Measurements from ENCODE around the gene MBTPS1.
"Not testable (repeated sequence)": the region's sequence is repeated elsewhere in the genome, so short reads cannot be mapped to it uniquely, and the experiment has no call there.

MBTPS1 gene

DNA sequence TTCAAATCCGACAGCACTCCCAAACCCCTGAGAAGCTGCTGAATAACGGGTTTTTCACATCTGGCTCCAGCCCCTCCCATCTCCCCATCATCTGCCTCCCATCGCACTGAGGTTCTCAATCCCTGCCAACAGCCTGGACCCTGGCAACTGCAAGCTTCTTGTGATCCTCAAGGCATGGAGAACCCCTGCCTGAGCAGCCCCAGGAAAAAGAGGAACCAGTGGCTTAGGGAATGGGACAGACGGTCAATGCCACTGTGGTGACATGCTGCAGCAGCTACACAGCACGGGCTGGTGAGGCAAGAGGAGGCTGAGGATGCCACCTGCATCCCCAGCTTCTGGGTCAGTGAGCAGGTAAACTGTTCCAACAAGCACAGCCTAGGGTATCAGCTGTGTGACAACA lies 3.3 kb upstream of the MBTPS1 start:
- TF ChIP-seq, protein P1, sequence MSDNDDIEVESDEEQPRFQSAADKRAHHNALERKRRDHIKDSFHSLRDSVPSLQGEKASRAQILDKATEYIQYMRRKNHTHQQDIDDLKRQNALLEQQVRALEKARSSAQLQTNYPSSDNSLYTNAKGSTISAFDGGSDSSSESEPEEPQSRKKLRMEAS (IDR thresholded peaks at IDR 0.05; ENCODE audit: low read depth, low read length) = no peak
- TF ChIP-seq POLR2A (IDR thresholded peaks at IDR 0.05; ENCODE audit: extremely low read depth, insufficient read length) (no peak), MYC (IDR thresholded peaks at IDR 0.05; ENCODE audit: low read depth, low read length) (no peak)
- TF ChIP-seq, protein P2, sequence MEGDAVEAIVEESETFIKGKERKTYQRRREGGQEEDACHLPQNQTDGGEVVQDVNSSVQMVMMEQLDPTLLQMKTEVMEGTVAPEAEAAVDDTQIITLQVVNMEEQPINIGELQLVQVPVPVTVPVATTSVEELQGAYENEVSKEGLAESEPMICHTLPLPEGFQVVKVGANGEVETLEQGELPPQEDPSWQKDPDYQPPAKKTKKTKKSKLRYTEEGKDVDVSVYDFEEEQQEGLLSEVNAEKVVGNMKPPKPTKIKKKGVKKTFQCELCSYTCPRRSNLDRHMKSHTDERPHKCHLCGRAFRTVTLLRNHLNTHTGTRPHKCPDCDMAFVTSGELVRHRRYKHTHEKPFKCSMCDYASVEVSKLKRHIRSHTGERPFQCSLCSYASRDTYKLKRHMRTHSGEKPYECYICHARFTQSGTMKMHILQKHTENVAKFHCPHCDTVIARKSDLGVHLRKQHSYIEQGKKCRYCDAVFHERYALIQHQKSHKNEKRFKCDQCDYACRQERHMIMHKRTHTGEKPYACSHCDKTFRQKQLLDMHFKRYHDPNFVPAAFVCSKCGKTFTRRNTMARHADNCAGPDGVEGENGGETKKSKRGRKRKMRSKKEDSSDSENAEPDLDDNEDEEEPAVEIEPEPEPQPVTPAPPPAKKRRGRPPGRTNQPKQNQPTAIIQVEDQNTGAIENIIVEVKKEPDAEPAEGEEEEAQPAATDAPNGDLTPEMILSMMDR (IDR thresholded peaks at IDR 0.05; ENCODE audit: low read depth, low read length) = no peak
- peak; percentile 40 for DNase-seq (ENCODE audit: low read depth)

DNA sequence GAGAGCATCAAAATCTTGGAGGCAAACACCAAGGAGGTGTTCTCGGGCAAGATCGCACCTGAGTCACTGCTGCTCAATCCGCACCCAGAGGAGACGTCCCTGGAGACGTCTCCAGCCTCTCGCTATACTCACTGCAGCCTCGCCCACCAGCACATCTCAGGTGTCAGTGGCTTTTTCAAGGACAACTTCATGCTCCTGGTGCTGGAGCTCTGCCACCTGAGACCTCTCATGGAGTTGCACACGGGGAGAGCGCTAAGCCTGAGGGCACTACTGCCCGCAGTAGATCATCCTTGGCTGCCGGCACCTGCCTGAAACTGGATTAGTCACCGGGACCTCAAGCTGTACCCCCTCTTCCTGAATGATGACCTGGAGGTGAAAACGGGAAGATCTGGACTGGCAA lies 2.6 kb upstream of the MBTPS1 start:
- TF ChIP-seq POLR2A (IDR thresholded peaks at IDR 0.05; ENCODE audit: extremely low read depth, insufficient read length) (no peak), MYC (IDR thresholded peaks at IDR 0.05; ENCODE audit: low read depth, low read length) (no peak)
- TF ChIP-seq, protein P2 (IDR thresholded peaks at IDR 0.05; ENCODE audit: low read depth, low read length) = no peak
- TF ChIP-seq, protein P1 (IDR thresholded peaks at IDR 0.05; ENCODE audit: low read depth, low read length) = no peak
- DNase-seq (ENCODE audit: low read depth) = no peak
- no peak overlapping the region for H3K4me3 ChIP-seq (ENCODE audit: low read depth, low read length)

More for the DNA sequence above, 3.3 kb upstream of the MBTPS1 start:
- no peak overlapping the region for H3K4me3 ChIP-seq (ENCODE audit: low read depth, low read length)

DNA sequence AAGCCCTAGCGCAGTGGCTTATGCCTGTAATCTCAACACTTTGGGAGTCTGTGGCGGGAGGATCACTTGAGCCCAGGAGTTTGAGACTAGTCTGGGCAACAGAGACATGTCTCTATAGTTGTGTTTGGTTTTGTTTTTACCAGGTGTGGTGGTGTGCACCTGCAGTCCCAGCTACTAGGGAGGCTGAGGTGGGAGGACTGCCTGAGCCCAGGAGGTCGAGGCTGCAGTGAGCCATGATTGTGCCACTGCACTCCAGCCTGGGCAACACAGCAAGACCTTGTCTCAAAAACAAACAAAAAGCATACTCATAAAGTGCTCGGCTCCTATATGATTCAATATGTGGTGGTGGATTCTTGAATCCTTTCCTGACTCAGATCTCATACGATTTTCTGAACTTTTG lies 1.6 kb upstream of the MBTPS1 start:
- not testable (repeated sequence) for H3K4me3 ChIP-seq (ENCODE audit: low read depth, low read length); DNase-seq (ENCODE audit: low read depth)

DNA sequence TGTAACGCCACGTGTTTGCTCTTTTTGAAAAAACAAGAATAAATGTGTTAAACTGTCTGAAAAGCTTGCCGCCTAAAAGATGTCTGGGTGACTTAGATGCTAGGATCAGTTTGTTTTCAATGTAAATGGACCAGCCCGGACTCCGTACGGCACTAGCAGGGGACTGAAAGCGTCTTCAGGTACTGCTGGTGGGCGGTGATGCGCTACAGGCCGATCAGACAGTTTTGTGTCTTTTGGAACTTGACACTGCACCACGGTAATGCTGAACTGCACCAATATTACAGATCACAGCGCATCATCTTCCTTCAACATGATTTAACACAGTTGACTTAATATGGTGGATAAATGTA lies 727 bp upstream of the MBTPS1 start:
- TF ChIP-seq, protein P2 (IDR thresholded peaks at IDR 0.05; ENCODE audit: low read depth, low read length) = no peak
- TF ChIP-seq POLR2A (IDR thresholded peaks at IDR 0.05; ENCODE audit: extremely low read depth, insufficient read length) (no peak), MYC (IDR thresholded peaks at IDR 0.05; ENCODE audit: low read depth, low read length) (no peak)
- TF ChIP-seq, protein P1 (IDR thresholded peaks at IDR 0.05; ENCODE audit: low read depth, low read length) = no peak; the same call in 1 of the 2 replicates
- no peak for DNase-seq (ENCODE audit: low read depth)
- H3K4me3 ChIP-seq (ENCODE audit: low read depth, low read length) = peak overlapping the region; percentile 92

DNA sequence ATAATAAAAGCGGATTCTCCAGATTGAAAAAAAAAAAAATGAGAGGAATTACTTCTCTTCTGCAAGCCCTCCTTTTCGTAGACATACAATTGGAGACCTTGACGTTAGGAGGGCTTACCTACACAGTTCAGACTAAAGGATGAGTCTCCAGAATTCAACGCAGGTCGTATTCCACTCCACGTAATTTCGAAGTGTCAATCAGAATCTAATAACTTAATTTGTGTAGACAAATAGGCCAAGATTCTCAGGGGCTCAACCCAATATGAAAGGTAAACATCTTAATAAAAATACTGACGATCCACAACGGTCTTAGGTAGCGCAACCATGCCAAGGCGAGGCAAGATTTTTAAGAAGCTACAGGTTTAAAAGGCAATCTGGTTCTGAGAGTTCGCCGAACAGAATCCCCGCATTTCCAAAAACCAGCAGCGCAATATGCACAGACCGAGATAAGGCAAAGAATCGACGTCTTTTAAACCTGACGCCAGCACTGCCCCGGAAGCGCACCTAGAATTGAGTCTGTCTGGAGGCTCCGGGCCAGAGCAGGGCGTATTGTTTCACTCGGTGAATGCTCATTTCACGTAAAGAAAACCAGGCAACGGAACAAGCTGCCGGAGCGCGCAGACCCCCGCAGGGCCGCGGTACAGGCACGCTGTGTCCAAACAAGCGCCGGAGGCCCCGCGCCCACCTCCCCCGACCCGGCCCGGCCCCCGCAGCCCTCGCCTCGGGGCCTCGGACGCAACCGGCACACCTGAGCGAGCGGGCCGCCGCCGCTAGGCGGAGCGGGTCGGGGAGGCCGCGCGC lies 623 bp downstream of the MBTPS1 start:
- TF ChIP-seq MYC (IDR thresholded peaks at IDR 0.05; ENCODE audit: low read depth, low read length) (no peak), POLR2A (IDR thresholded peaks at IDR 0.05; ENCODE audit: extremely low read depth, insufficient read length) (no peak)
- TF ChIP-seq, protein P2 (IDR thresholded peaks at IDR 0.05; ENCODE audit: low read depth, low read length) = no peak
- TF ChIP-seq, protein P1 (IDR thresholded peaks at IDR 0.05; ENCODE audit: low read depth, low read length) = no peak
- H3K4me3 ChIP-seq (ENCODE audit: low read depth, low read length) = peak overlapping the region; percentile 92
- peak; percentile 70 for DNase-seq (ENCODE audit: low read depth)

DNA sequence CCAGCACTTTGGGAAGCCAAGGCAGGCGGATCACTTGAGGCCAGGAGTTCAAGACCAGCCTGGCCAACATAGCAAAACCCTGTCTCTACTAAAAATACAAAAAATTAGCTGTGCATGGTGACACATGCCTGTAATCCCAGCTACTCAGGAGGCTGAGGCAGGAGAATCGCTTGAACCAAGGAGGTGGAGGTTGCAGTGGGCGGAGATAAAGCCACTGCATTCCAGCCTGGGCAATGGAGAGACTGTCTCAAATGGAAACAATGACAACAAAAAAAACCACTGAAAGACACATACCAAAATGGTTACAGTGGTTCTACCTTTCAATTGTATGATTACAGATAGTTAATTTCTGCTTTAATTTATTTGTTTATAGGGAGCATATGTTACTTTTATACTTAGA lies 4.8 kb downstream of the MBTPS1 start:
- DNase-seq (ENCODE audit: low read depth); H3K4me3 ChIP-seq (ENCODE audit: low read depth, low read length): not testable (repeated sequence)

DNA sequence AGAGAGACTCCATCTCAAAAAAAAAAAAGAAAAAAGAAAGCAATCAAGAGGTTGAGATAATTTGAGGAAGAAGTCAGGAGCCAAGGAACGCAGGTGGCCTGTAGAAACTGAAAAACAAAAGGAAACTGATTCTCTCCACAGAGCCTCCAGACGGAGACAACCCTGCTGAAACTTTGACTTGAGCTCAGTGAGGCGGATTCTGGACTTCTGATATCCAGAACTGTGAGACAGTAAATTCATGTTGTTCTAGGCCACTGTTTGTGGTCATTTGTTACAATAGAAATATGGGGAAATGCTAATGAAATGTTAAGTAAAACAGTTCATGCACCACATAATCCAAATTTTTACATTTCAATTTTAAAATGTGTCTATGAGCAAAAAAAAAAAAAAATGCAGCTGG lies 5.2 kb downstream of the MBTPS1 start:
- DNase-seq (ENCODE audit: low read depth) = no peak
- no peak overlapping the region for H3K4me3 ChIP-seq (ENCODE audit: low read depth, low read length)
- TF ChIP-seq, protein P1 (IDR thresholded peaks at IDR 0.05; ENCODE audit: low read depth, low read length) = no peak
- TF ChIP-seq MYC (IDR thresholded peaks at IDR 0.05; ENCODE audit: low read depth, low read length) (no peak), POLR2A (IDR thresholded peaks at IDR 0.05; ENCODE audit: extremely low read depth, insufficient read length) (no peak)
- TF ChIP-seq, protein P2 (IDR thresholded peaks at IDR 0.05; ENCODE audit: low read depth, low read length) = no peak
